ENCODE data around the gene PAQR8.
"Not testable (repeated sequence)": the region's sequence is repeated elsewhere in the genome, so short reads cannot be mapped to it uniquely, and the experiment has no call there.

PAQR8 gene

DNA sequence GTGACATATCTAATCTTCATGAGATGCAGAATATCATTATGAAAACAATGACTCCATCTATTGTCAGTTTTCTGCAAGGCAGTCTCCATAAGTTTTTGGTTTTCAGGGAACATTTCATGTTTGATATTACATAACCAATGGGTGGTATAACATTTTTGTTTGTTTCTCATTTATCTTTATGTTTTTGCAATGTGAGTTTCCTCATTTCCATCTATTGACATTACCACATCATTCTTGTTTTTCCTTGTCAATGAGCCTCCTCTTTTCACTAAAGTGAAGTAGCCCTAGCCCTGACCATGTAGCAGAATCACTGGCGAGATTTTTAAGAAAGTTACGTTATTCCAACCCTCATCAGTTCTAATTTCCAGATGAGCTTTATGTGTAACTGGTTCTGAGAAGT, 62.6 kb downstream of the PAQR8 start:
- no peak for DNase-seq (ENCODE audit: low spot score)
- in situ Hi-C loops (cut with MboI; ENCODE audit: low sequenced_read_pairs, unreplicated experiment) = no loop called here
- TF ChIP-seq, protein P1, sequence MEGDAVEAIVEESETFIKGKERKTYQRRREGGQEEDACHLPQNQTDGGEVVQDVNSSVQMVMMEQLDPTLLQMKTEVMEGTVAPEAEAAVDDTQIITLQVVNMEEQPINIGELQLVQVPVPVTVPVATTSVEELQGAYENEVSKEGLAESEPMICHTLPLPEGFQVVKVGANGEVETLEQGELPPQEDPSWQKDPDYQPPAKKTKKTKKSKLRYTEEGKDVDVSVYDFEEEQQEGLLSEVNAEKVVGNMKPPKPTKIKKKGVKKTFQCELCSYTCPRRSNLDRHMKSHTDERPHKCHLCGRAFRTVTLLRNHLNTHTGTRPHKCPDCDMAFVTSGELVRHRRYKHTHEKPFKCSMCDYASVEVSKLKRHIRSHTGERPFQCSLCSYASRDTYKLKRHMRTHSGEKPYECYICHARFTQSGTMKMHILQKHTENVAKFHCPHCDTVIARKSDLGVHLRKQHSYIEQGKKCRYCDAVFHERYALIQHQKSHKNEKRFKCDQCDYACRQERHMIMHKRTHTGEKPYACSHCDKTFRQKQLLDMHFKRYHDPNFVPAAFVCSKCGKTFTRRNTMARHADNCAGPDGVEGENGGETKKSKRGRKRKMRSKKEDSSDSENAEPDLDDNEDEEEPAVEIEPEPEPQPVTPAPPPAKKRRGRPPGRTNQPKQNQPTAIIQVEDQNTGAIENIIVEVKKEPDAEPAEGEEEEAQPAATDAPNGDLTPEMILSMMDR (IDR thresholded peaks at IDR 0.05; ENCODE audit: borderline replicate concordance, control extremely low read depth, extremely low read depth, insufficient read depth, missing control alignments) = no peak

DNA sequence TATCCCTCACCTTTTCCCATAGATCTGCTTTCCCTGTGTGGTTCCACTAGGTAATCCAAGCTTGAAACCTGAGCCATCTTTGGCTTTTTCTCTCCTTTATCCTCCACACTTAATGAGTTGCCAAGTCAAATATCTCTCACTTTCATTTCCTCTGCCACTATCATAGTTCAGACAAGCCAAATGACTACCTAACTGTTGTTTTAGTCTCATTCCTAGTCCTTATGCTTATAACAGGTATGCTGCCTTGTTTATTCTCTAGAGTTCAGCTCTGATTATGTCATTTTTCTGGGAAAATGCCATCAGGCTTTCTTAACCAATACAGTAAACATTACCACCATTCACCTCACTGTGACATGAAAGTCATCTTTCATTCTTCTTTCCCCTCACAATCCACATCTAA, 64.7 kb downstream of the PAQR8 start:
- in situ Hi-C loops (cut with MboI; ENCODE audit: low sequenced_read_pairs, unreplicated experiment) = no loop called here
- TF ChIP-seq, protein P1 (IDR thresholded peaks at IDR 0.05; ENCODE audit: borderline replicate concordance, control extremely low read depth, extremely low read depth, insufficient read depth, missing control alignments) = no peak

DNA sequence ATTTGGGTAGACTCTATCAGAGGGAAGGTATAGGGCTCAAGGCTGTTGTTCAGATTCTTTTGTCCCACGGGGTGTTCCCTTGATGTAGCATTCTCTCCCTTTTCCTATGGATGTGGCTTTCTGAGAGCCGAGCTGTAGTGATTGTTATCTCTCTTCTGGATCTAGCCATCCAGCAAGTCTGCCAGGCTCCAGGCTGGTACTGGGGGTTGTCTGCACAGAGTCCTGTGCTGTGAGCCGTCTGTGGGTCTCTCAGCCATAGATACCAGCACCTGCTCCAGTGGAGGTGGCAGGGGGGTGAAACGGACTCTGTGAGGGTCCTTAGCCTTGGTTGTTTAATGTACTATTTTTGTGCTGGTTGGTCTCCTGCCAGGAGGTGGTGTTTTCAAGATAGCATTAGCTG, 71.3 kb downstream of the PAQR8 start:
- in situ Hi-C loops (cut with MboI; ENCODE audit: low sequenced_read_pairs, unreplicated experiment); DNase-seq (ENCODE audit: low spot score): not testable (repeated sequence)

More for the DNA sequence above, 64.7 kb downstream of the PAQR8 start:
- no peak for DNase-seq (ENCODE audit: low spot score)

DNA sequence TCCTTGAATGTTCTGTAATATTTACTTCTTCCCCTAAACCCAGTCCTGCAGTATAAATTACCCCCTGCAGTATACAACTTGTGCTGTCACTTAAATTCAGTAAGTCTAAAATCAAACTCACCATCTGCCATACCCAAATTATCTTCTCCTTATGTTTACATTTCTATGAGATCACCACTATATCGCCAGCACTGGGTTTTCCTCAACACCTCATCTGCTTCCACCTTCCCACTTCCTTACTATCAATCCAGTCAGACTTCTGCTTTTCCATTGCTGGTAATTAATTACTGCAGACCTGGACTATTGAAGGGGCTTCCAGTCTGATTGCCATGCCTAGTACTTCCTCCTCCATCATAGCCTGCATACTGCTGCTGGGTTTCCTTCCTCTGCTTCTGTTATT, 73.4 kb downstream of the PAQR8 start:
- DNase-seq (ENCODE audit: low spot score) = no peak
- TF ChIP-seq, protein P1 (IDR thresholded peaks at IDR 0.05; ENCODE audit: borderline replicate concordance, control extremely low read depth, extremely low read depth, insufficient read depth, missing control alignments) = no peak
- in situ Hi-C loops (cut with MboI; ENCODE audit: low sequenced_read_pairs, unreplicated experiment) = no loop called here

DNA sequence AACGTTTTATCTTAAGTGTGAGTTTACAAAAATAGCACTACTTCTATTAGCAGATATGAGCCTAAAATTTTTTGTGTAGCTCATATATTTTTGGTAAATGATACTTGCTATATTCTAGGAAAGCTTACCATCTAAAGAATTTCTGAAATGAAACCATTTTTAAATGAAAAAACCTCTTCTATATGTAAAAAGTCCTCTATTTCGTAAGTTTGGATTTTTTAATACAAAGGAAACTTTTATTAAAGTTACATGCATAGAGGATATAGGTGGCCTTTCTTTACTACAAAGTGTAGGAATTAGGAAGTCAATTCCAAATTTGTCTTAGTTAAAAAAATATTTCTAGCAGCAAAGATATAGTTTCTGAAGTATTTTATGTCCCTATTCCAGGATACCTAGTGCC, 77.0 kb downstream of the PAQR8 start:
- in situ Hi-C loops (cut with MboI; ENCODE audit: low sequenced_read_pairs, unreplicated experiment) = no loop called here
- TF ChIP-seq, protein P1 (IDR thresholded peaks at IDR 0.05; ENCODE audit: borderline replicate concordance, control extremely low read depth, extremely low read depth, insufficient read depth, missing control alignments) = no peak
- DNase-seq (ENCODE audit: low spot score) = no peak

DNA sequence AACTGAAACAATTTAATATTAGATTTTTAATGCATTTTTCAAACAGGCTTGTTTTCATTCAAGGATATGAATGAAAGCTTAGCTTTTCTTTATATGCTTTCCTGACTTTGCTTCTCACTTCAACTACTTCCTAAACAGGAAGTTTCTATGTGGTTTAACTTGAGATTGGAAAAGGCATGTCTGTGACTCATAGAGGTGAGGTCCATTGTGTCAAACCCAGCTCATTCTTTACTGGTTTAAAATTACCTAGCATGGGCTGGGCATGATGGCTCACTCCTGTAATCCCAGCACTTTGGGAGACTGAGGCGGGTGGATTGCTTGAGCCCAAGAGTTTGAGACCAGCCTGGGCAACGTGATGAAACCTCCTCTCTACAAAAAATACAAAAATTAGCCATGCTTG, 92.6 kb downstream of the PAQR8 start:
- in situ Hi-C loops (cut with MboI; ENCODE audit: low sequenced_read_pairs, unreplicated experiment) = no loop called here
- TF ChIP-seq, protein P1 (IDR thresholded peaks at IDR 0.05; ENCODE audit: borderline replicate concordance, control extremely low read depth, extremely low read depth, insufficient read depth, missing control alignments) = no peak
- no peak for DNase-seq (ENCODE audit: low spot score)

DNA sequence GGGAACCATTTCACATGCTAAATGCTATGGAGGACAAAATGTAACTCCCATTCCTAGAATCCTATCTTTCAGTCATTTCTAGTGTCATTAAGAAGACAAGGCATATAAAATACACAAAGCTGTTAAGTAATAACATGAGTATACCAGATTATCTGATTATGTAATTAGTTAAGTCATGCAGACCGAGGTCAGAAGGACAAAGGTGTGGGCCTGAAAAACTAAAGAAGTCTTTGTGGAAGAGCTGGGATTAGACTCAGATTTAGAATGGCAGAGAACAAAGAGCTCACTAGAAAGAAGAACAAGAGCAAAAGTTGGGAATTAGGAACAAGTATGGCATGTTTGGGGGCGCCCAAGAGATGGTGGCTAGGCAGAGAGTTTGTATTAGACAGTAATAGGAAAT, 95.1 kb downstream of the PAQR8 start:
- in situ Hi-C loops (cut with MboI; ENCODE audit: low sequenced_read_pairs, unreplicated experiment) = no loop called here
- TF ChIP-seq, protein P1 (IDR thresholded peaks at IDR 0.05; ENCODE audit: borderline replicate concordance, control extremely low read depth, extremely low read depth, insufficient read depth, missing control alignments) = no peak
- DNase-seq (ENCODE audit: low spot score) = no peak
